ENCODE results near the gene ARHGAP4. TPM values are rescaled to one million over a fixed set of nuclear protein-coding genes. Genes with fewer than 3 reads are reported as not detected.

Gene ARHGAP4
- total RNA-seq, 1 experiment from 2014 or later = 67.4 TPM

DNA sequence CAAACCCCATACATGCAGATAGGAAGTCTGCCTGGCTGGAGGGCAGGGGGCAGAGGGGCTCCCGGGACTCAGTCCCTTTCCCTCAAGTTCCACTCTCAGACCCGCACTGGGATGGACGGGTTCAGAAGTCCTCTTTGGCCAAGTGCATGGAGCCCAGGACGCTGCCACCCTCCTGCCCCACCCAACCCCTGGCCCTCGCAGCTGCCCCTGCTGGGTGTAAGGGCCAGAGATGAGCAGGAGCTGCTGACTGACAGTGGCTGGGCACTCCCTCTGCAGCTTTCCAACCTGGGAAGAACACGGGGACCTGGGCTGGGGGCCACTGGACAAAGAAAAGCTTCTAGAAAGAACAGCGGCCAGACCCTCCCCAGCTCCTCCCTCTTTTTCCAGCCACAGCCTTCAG is 43.5 kb downstream of the ARHGAP4 start:
- no peak overlapping the region for H3K27ac ChIP-seq (ENCODE audit: low read depth, low read length)
- H4K20me1 ChIP-seq (ENCODE audit: insufficient read depth) = no peaks in the 10 kb centered on the region
- H3K4me1 ChIP-seq (ENCODE audit: control insufficient read depth in 1 of 2, insufficient read depth in 2 of 2, low read length in 2 of 2) = peaks cover 9 to 37% of the 10 kb centered on the region in 2 experiments
- H3K9ac ChIP-seq (ENCODE audit: low read length) = no peak overlapping the region
- no peak overlapping the region for H3K4me3 ChIP-seq (replicated peaks in 1 of 2; ENCODE audit: low read depth in 1 of 2, low read length in 2 of 2)
- ATAC-seq (no peak), DNase-seq (ENCODE audit: low read depth, low spot score) (no peak)
- H3K36me3 ChIP-seq (ENCODE audit: control insufficient read depth in 1 of 2, insufficient read depth in 2 of 2, low read length in 2 of 2) = no peaks in the 10 kb centered on the region
- no peaks in the 10 kb centered on the region for H3K27me3 ChIP-seq (ENCODE audit: insufficient read depth, low read length)
- no peaks in the 10 kb centered on the region for H3K9me2 ChIP-seq (ENCODE audit: insufficient read depth)
- no TSS peak for BruUV-seq (replicated peaks)
- H3K4me2 ChIP-seq (ENCODE audit: low read length) = peak overlapping the region; percentile 17; the same call in 1 of the 2 replicates
- no peak overlapping the region for H2AFZ ChIP-seq (ENCODE audit: low read depth, low read length, poor library complexity, severe bottlenecking)
- TF ChIP-seq, protein P1, sequence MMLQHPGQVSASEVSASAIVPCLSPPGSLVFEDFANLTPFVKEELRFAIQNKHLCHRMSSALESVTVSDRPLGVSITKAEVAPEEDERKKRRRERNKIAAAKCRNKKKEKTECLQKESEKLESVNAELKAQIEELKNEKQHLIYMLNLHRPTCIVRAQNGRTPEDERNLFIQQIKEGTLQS (IDR thresholded peaks at IDR 0.05) = no peak
- no peak for TF ChIP-seq POLR2AphosphoS5 (IDR thresholded peaks at IDR 0.05; ENCODE audit: low read depth, low read length)
- POLR2A ChIA-PET = no interaction called here
- intact Hi-C loops (cut with micrococcal nuclease) = no loop called here
- CTCF ChIA-PET = no interaction called here
- no peaks in the 10 kb centered on the region for H3K9me3 ChIP-seq (ENCODE audit: control insufficient read depth in 1 of 2, insufficient read depth in 1 of 2, low read depth in 1 of 2, low read length in 2 of 2)
- RAD21 ChIA-PET (ENCODE audit: low non-redundant PET in 1 of 2, low total read pairs in 2 of 2, uncharacterized antibody in 2 of 2, unreplicated experiment in 2 of 2) = no interaction called here
- H3K79me2 ChIP-seq (ENCODE audit: insufficient read depth, low read length) = no peaks in the 10 kb centered on the region

DNA sequence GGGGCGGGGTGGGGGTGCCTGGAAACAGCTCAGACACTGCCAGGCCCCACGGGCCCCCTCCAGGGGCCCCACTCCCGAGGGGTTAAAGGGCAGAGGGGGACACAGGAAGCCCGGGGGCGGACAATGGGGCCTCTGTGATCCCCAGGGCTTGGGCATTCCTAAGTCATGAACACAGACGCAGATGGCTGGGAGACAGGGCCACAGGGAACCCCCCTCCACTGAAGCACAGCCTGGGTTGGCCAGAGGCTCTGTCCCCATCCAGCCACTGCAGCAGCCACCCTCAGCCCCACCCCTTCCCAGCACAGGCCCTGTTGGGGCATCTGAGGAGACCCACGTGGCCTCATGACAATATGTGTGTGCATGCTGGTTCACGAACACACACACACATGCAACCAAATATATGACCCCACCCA is 44.0 kb downstream of the ARHGAP4 start:
- no peaks in the 10 kb centered on the region for H3K79me2 ChIP-seq (ENCODE audit: insufficient read depth, low read length)
- intact Hi-C loops (cut with micrococcal nuclease) = no loop called here
- H3K27me3 ChIP-seq (ENCODE audit: insufficient read depth, low read length) = no peaks in the 10 kb centered on the region
- CTCF ChIA-PET = no interaction called here
- peak; percentile 28; the same call in 1 of the 2 replicates for ATAC-seq
- H3K4me2 ChIP-seq (ENCODE audit: low read length) = peak overlapping the region; percentile 17
- DNase-seq (ENCODE audit: low read depth, low spot score) = no peak
- no peaks in the 10 kb centered on the region for H3K9me3 ChIP-seq (ENCODE audit: control insufficient read depth in 1 of 2, insufficient read depth in 1 of 2, low read depth in 1 of 2, low read length in 2 of 2)
- POLR2A ChIA-PET = no interaction called here
- H3K4me1 ChIP-seq (ENCODE audit: control insufficient read depth in 1 of 2, insufficient read depth in 2 of 2, low read length in 2 of 2) = peaks cover 9 to 37% of the 10 kb centered on the region in 2 experiments
- RAD21 ChIA-PET (ENCODE audit: low non-redundant PET in 1 of 2, low total read pairs in 2 of 2, uncharacterized antibody in 2 of 2, unreplicated experiment in 2 of 2) = no interaction called here
- H2AFZ ChIP-seq (ENCODE audit: low read depth, low read length, poor library complexity, severe bottlenecking) = no peak overlapping the region
- no peak overlapping the region for H3K9ac ChIP-seq (ENCODE audit: low read length)
- no TSS peak for BruUV-seq (replicated peaks)
- no peaks in the 10 kb centered on the region for H3K36me3 ChIP-seq (ENCODE audit: control insufficient read depth in 1 of 2, insufficient read depth in 2 of 2, low read length in 2 of 2)
- H3K9me2 ChIP-seq (ENCODE audit: insufficient read depth) = no peaks in the 10 kb centered on the region
- H4K20me1 ChIP-seq (ENCODE audit: insufficient read depth) = no peaks in the 10 kb centered on the region
- H3K4me3 ChIP-seq (replicated peaks in 1 of 2; ENCODE audit: low read depth in 1 of 2, low read length in 2 of 2) = no peak overlapping the region
- TF ChIP-seq SRF (IDR thresholded peaks at IDR 0.05; ENCODE audit: low read depth) (no peak), ELF1 (IDR thresholded peaks at IDR 0.05; ENCODE audit: borderline replicate concordance, low read depth) (no peak), RAD21 (IDR thresholded peaks at IDR 0.05; ENCODE audit: low read depth) (no peak), EZH2 (IDR thresholded peaks at IDR 0.05) (no peak), SP1 (IDR thresholded peaks at IDR 0.05; ENCODE audit: low read depth) (no peak)
- TF ChIP-seq, protein P2, sequence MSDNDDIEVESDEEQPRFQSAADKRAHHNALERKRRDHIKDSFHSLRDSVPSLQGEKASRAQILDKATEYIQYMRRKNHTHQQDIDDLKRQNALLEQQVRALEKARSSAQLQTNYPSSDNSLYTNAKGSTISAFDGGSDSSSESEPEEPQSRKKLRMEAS (IDR thresholded peaks at IDR 0.05) = no peak
- TF ChIP-seq, protein P3, sequence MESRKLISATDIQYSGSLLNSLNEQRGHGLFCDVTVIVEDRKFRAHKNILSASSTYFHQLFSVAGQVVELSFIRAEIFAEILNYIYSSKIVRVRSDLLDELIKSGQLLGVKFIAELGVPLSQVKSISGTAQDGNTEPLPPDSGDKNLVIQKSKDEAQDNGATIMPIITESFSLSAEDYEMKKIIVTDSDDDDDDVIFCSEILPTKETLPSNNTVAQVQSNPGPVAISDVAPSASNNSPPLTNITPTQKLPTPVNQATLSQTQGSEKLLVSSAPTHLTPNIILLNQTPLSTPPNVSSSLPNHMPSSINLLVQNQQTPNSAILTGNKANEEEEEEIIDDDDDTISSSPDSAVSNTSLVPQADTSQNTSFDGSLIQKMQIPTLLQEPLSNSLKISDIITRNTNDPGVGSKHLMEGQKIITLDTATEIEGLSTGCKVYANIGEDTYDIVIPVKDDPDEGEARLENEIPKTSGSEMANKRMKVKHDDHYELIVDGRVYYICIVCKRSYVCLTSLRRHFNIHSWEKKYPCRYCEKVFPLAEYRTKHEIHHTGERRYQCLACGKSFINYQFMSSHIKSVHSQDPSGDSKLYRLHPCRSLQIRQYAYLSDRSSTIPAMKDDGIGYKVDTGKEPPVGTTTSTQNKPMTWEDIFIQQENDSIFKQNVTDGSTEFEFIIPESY (IDR thresholded peaks at IDR 0.05; ENCODE audit: extremely low read depth, insufficient replicate concordance, low read length) = no peak
- TF ChIP-seq, protein P4, sequence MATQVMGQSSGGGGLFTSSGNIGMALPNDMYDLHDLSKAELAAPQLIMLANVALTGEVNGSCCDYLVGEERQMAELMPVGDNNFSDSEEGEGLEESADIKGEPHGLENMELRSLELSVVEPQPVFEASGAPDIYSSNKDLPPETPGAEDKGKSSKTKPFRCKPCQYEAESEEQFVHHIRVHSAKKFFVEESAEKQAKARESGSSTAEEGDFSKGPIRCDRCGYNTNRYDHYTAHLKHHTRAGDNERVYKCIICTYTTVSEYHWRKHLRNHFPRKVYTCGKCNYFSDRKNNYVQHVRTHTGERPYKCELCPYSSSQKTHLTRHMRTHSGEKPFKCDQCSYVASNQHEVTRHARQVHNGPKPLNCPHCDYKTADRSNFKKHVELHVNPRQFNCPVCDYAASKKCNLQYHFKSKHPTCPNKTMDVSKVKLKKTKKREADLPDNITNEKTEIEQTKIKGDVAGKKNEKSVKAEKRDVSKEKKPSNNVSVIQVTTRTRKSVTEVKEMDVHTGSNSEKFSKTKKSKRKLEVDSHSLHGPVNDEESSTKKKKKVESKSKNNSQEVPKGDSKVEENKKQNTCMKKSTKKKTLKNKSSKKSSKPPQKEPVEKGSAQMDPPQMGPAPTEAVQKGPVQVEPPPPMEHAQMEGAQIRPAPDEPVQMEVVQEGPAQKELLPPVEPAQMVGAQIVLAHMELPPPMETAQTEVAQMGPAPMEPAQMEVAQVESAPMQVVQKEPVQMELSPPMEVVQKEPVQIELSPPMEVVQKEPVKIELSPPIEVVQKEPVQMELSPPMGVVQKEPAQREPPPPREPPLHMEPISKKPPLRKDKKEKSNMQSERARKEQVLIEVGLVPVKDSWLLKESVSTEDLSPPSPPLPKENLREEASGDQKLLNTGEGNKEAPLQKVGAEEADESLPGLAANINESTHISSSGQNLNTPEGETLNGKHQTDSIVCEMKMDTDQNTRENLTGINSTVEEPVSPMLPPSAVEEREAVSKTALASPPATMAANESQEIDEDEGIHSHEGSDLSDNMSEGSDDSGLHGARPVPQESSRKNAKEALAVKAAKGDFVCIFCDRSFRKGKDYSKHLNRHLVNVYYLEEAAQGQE (IDR thresholded peaks at IDR 0.05; ENCODE audit: low read depth) = no peak
- TF ChIP-seq, protein P1 (IDR thresholded peaks at IDR 0.05) = no peak
- no peak overlapping the region for H3K27ac ChIP-seq (ENCODE audit: low read depth, low read length)
